ENCODE data around the gene CORO2A.

- TF ChIP-seq, protein P1, sequence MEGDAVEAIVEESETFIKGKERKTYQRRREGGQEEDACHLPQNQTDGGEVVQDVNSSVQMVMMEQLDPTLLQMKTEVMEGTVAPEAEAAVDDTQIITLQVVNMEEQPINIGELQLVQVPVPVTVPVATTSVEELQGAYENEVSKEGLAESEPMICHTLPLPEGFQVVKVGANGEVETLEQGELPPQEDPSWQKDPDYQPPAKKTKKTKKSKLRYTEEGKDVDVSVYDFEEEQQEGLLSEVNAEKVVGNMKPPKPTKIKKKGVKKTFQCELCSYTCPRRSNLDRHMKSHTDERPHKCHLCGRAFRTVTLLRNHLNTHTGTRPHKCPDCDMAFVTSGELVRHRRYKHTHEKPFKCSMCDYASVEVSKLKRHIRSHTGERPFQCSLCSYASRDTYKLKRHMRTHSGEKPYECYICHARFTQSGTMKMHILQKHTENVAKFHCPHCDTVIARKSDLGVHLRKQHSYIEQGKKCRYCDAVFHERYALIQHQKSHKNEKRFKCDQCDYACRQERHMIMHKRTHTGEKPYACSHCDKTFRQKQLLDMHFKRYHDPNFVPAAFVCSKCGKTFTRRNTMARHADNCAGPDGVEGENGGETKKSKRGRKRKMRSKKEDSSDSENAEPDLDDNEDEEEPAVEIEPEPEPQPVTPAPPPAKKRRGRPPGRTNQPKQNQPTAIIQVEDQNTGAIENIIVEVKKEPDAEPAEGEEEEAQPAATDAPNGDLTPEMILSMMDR (IDR thresholded peaks at IDR 0.05; ENCODE audit: extremely low read depth in 1 of 2, insufficient read depth in 1 of 2, low read depth in 1 of 2, low read length in 2 of 2) = no peak
- TF ChIP-seq EZH2 (IDR thresholded peaks at IDR 0.05; ENCODE audit: borderline replicate concordance, low read depth, low read length, severe bottlenecking) (no peak), POLR2A (IDR thresholded peaks at IDR 0.05; ENCODE audit: low read depth, low read length) (no peak), FOS (IDR thresholded peaks at IDR 0.05; ENCODE audit: borderline replicate concordance, insufficient read depth, low read length) (no peak), GATA2 (IDR thresholded peaks at IDR 0.05; ENCODE audit: insufficient read depth, insufficient read length, low read depth, low read length) (no peak)
Observed at GRCh38 chr9:98182069-98182820, 10.2 kb downstream of the CORO2A start.
